Left ventricle myocardium inferior (tissue), 1 donor: ENCODE measurements around the gene CLCNKB. TPM values are rescaled to one million over a fixed set of nuclear protein-coding genes. Genes with fewer than 3 reads are reported as not detected.
A peak's percentile ranks its signal among the peaks of the same experiment; 100 is the strongest.

Experiments used
- DNase-seq: peaks from one replicate; pipeline ENCODE4 v3.0.0-alpha.2; 2020
- H3K27ac ChIP-seq: fragments of 200-600 bp; replicated peaks from 2 replicates; pipeline ENCODE4 v1.8.0; 2021
- H3K27me3 ChIP-seq: fragments of 200-600 bp; 2 replicates; pipeline ENCODE4 v1.8.0; 2021; ENCODE audit warnings: low read depth
- H3K36me3 ChIP-seq: fragments of 200-600 bp; 2 replicates; pipeline ENCODE4 v1.8.0; 2021
- H3K4me1 ChIP-seq: fragments of 200-600 bp; 2 replicates; pipeline ENCODE4 v1.8.0; 2021
- H3K4me3 ChIP-seq: fragments of 200-600 bp; 2 replicates; pipeline ENCODE4 v1.8.0; 2021; ENCODE audit warnings: mild to moderate bottlenecking, moderate library complexity
- H3K9me3 ChIP-seq: fragments of 200-600 bp; replicated peaks from 2 replicates; pipeline ENCODE4 v1.8.0; 2021
- intact Hi-C: fragments of 100-400 bp; cut with micrococcal nuclease; formaldehyde crosslinking; loops from one replicate; pipeline ENCODE4 v1.11.0; 2022
- total RNA-seq: library from RNA; stranded (reverse); fragmentation: NEBNext Ultra II Directional; extraction: Animal tissue kit (Norgen Biotek cat#: 25700); gene quantifications from one replicate; pipeline ENCODE4 v1.2.1, GENCODE V29; 2021
- TF ChIP-seq, protein P1 (sequence below): fragments of 200-600 bp; IDR thresholded peaks from 2 replicates; pipeline ENCODE4 v1.8.0; 2021; ENCODE audit warnings: antibody characterized with exemption, mild to moderate bottlenecking, borderline replicate concordance
- donor health status: DM: no; HTN: yes; CAD: no; lungs with severe emphysema.

Gene CLCNKB
- total RNA-seq, 1 donor from 2014 or later, result 1.3 TPM

DNA sequence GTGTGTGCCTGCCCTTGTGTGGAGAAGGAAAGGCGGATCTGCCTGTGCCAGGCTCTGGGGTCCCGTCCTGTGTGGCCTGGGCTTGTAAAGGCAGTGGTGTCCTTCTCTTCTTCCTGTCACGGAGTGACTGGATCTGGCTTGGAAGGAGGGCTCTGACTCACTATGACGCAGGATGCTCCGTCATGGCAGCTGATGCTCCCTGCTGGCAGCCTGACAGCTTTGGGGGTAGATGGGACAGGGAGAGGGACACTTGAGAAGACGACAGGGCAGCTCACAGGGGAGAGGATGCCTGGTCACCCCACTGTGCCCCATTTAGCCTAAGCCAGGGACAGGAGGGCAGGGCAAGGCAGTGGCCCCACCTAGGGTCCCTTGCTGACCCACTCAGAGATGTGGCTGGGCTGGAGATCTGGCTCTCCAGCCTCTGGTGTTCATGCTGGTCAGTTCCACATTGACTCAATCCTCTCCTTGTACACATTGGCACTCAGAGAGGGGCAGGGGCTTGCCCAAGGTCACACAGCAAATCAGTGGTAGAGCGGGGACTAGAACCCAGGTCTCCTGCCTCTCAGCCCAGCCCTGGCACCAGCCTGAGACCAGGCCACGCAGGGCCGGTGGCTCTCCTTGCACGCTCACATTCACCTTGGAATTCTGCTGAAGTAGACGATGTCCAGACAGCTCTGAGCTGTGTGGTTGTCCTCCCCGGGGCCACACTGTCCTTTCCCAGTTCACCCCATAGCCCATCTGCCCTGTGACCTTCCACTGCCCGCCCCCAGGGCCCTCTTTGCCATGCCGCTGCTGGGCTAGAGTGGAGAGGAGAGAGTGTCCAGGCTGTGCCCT lies 32.7 kb downstream of the CLCNKB start:
- intact Hi-C loops, result loop anchor here (5.0 kb wide), 1 partner anchor 166 kb away; no protein-coding TSS in a partner anchor

DNA sequence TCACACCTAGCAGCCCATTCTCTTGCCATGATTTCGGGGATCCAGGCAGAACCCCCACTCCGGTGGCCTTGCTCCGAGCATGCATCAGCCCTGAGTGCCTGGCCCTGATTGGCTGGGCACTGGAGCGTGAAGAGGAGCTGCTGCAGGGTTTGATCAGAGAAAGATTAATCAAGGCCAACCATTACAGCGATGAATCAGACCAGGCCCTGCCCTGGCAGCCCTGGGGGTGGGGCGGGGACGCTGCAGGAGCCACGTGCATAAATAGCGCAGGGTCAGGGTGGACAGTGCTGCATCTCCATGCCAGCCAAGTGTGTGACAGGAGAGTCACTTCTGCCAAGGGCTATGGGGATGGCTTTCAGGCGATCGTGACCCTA lies 33.3 kb downstream of the CLCNKB start:
- peaks cover 16% of the 10 kb centered on the region for H3K27me3 ChIP-seq
- H3K36me3 ChIP-seq, result no peaks in the 10 kb centered on the region
- no peak overlapping the region for H3K4me3 ChIP-seq
- intact Hi-C loops, result loop anchor here (5.0 kb wide), 1 partner anchor 165 kb away; no protein-coding TSS in a partner anchor
- no peaks in the 10 kb centered on the region for H3K9me3 ChIP-seq
- DNase-seq, result peak; percentile 45
- H3K4me1 ChIP-seq, result peaks cover 64% of the 10 kb centered on the region
- TF ChIP-seq, protein P1, sequence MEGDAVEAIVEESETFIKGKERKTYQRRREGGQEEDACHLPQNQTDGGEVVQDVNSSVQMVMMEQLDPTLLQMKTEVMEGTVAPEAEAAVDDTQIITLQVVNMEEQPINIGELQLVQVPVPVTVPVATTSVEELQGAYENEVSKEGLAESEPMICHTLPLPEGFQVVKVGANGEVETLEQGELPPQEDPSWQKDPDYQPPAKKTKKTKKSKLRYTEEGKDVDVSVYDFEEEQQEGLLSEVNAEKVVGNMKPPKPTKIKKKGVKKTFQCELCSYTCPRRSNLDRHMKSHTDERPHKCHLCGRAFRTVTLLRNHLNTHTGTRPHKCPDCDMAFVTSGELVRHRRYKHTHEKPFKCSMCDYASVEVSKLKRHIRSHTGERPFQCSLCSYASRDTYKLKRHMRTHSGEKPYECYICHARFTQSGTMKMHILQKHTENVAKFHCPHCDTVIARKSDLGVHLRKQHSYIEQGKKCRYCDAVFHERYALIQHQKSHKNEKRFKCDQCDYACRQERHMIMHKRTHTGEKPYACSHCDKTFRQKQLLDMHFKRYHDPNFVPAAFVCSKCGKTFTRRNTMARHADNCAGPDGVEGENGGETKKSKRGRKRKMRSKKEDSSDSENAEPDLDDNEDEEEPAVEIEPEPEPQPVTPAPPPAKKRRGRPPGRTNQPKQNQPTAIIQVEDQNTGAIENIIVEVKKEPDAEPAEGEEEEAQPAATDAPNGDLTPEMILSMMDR, result no peak
- H3K27ac ChIP-seq, result peak overlapping the region; percentile 64

More for the DNA sequence above, 32.7 kb downstream of the CLCNKB start:
- Histone ChIP-seq H3K27me3 (peaks cover 16% of the 10 kb centered on the region), H3K4me3 (no peak overlapping the region), H3K36me3 (no peaks in the 10 kb centered on the region), H3K9me3 (no peaks in the 10 kb centered on the region), H3K27ac (peak overlapping the region; percentile 64), H3K4me1 (peaks cover 58% of the 10 kb centered on the region)
- TF ChIP-seq, protein P1, result no peak
- DNase-seq, result no peak

DNA sequence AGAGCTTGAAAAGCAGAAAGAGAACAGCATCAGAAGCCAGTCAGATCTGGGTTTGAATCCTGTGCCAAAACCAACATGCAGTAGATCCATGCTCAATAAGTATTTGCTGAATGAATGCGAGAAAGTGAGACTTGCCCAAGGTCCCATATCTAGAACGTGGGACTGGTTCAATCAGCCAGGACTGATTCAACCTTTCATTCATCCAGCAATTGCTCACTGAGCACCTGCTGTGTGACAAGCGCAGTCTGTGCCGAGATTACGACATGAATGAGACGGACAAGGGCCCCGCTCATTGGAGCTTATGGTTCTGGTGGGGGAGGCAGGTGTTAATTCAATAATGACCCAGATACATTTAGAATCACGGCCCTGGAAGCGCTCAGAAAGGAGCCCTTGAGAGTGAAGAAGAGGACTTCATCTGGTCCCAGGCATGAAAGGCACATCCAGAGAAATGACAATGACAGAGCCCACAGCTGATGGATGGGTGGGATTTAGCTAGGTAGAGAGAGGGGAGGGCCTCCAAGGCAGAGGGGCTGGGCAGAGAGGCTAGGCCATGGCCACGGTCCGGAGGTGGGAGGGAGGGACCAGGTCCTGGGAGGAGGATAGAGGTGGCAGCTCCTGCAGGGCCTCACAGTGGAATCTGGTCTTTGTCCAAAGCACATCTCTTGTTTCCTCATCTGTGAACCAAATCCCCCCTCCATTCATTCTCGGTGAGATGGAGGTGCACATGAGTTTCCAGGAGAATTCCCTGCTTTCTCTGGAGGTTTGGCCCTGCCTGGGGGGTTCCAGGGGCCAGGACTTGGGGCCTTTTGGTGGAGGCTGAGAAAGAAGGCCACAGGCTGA lies 34.0 kb downstream of the CLCNKB start:
- Histone ChIP-seq H3K9me3 (no peaks in the 10 kb centered on the region), H3K4me3 (no peak overlapping the region), H3K27ac (peak overlapping the region; percentile 64), H3K27me3 (peaks cover 11% of the 10 kb centered on the region), H3K4me1 (peaks cover 71% of the 10 kb centered on the region), H3K36me3 (no peaks in the 10 kb centered on the region)
- TF ChIP-seq, protein P1, result no peak
- no peak for DNase-seq
- intact Hi-C loops, result loop anchor here (2.0 to 5.0 kb wide), 2 partner anchors 109 to 165 kb away; no protein-coding TSS in a partner anchor

DNA sequence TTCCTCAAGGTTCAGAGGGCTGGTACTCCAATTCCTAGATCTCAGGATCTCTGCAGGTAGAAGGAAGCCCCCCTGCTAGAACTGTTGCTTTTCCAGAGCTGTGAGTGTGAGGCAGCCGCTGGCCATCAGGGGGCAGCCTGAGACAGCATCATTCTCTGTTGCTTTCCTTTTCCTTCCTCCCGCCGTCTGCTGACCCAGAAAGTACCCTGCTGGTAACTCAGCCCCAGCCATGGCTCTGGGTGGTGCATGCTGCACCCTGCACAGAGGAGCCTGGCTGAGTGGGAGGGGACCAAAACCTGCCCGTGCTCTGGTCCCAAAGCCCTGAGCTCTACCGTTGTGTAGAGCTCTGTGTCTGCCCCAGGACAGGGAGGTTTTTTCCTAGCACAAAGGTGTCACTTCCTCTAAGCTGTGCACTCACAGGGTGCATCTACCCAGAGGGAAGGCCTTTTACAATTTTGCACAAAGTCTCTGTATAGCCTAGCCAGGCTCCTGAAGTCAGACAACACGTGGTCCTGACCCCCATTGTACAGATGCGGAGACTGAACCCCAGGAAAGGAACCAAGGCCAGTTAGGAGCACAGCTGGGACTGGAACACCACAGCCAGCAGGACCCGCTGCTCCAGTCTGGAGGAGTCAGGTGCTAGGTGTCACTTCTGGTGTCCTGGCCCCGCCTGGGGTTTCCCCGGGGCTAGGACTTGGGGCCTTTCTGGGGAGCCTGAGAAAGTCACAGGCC lies 35.5 kb downstream of the CLCNKB start:
- peak; percentile 72 for DNase-seq
- Histone ChIP-seq H3K27ac (peak overlapping the region; percentile 48), H3K36me3 (no peaks in the 10 kb centered on the region), H3K27me3 (no peaks in the 10 kb centered on the region), H3K4me1 (peaks cover 63% of the 10 kb centered on the region), H3K4me3 (peak overlapping the region; percentile 15), H3K9me3 (no peaks in the 10 kb centered on the region)
- TF ChIP-seq, protein P1, result peak; percentile 93
- intact Hi-C loops, result loop anchor here (2.0 to 5.0 kb wide), 2 partner anchors 108 to 163 kb away; no protein-coding TSS in a partner anchor
